Tibial artery (tissue), 4 donors: ENCODE measurements around the gene FNBP1.
"Not testable (repeated sequence)": the region's sequence is repeated elsewhere in the genome, so short reads cannot be mapped to it uniquely, and the experiment has no call there.

Experiments used
- DNase-seq, 2 donors: peaks; one replicate each; pipeline ENCODE4 v3.0.0-alpha.2; 2019
- H3K27ac ChIP-seq, 2 donors: fragments of 200-600 bp; sonication (generic) in 1 of 2; 1 replicate in 1 of 2; 2 replicates in 1 of 2; pipeline ENCODE4 v1.5.1; 2018 to 2019; ENCODE audit warnings: mild to moderate bottlenecking in 1 of 2
- H3K27me3 ChIP-seq, 2 donors: fragments of 200-600 bp; sonication (generic) in 1 of 2; one replicate each; pipeline versions ENCODE4 v1.5.1 to v1.6.0; 2016 to 2019
- H3K36me3 ChIP-seq, 3 donors: fragments of 200-600 bp; sonication (generic) in 2 of 3; one replicate each; pipeline ENCODE4 v1.5.1; 2016 to 2019; ENCODE audit warnings: mild to moderate bottlenecking in 2 of 3
- H3K4me1 ChIP-seq, 4 donors: fragments of 200-600 bp; sonication (generic) in 2 of 4; 1 replicate in 3 of 4; 2 replicates in 1 of 4; pipeline ENCODE4 v1.5.1; 2016 to 2019
- H3K4me3 ChIP-seq, 2 donors: fragments of 200-600 bp; sonication (generic) in 1 of 2; 1 replicate in 1 of 2; 2 replicates in 1 of 2; pipeline ENCODE4 v1.5.1; 2018 to 2019; ENCODE audit warnings: mild to moderate bottlenecking in 2 of 2
- H3K9me3 ChIP-seq, 3 donors: fragments of 200-600 bp; sonication (generic) in 1 of 3; one replicate each; pipeline ENCODE4 v1.5.1; 2016 to 2019
- CTCF ChIP-seq, 2 experiments: fragments of 200-600 bp in 1 of 2; fragments of 450-650 bp in 1 of 2; IDR thresholded peaks; one replicate each; pipeline ENCODE4 v1.5.1; 2017 to 2019; ENCODE audit warnings: antibody characterized with exemption in 2 of 2, mild to moderate bottlenecking in 1 of 2, moderate library complexity in 1 of 2
- intact Hi-C: fragments of 100-400 bp; cut with DNase I; formaldehyde crosslinking; loops from one replicate; pipeline ENCODE4 v1.15.0; 2023; ENCODE audit warnings: low total_unique reads

The FNBP1 gene

DNA sequence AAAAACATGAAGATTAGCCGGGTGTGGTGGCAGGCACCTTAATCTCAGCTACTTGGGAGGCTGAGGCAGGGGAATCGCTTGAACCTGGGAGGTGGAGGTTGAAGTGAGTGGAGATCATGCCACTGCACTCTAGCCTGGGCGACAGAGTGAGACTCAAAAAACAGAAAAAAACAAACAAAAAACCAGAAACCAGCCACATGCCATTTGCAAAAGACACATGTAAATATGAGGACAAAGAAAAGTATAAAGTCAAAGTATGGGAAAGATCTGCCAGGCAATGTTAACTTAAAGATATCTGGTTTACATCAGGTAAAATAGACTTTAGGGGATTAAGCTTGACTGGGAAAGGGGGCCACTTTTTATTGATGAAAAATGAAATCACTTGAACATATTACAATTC, 90.7 kb downstream of the FNBP1 start:
- H3K4me1 ChIP-seq = peaks cover 0 to 38% (median 4%) of the 10 kb centered on the region in 4 donors
- no peak overlapping the region for H3K4me3 ChIP-seq
- H3K27ac ChIP-seq = no peak overlapping the region
- intact Hi-C loops = no loop called here
- H3K36me3 ChIP-seq = peaks cover 8 to 28% (median 23%) of the 10 kb centered on the region in 3 donors
- no peaks in the 10 kb centered on the region for H3K9me3 ChIP-seq
- no peak for DNase-seq
- no peaks in the 10 kb centered on the region for H3K27me3 ChIP-seq
- TF ChIP-seq CTCF (IDR thresholded peaks at IDR 0.05) = no peak

GRCh38 chr9:129949821-129950220, 93.2 kb downstream of the FNBP1 start:
- Histone ChIP-seq H3K4me1 (peaks cover 0 to 57% (median 14%) of the 10 kb centered on the region in 4 donors), H3K27ac (peak overlapping the region; percentile 45 to 65), H3K27me3 (no peaks in the 10 kb centered on the region), H3K36me3 (peaks cover 6 to 12% (median 8%) of the 10 kb centered on the region in 3 donors), H3K4me3 (no peak overlapping the region), H3K9me3 (no peaks in the 10 kb centered on the region)
- intact Hi-C loops = loop anchor here (10.0 kb wide), 2 partner anchors 65 to 75 kb away; no protein-coding TSS in a partner anchor
- no peak for TF ChIP-seq CTCF (IDR thresholded peaks at IDR 0.05)
- no peak for DNase-seq

DNA sequence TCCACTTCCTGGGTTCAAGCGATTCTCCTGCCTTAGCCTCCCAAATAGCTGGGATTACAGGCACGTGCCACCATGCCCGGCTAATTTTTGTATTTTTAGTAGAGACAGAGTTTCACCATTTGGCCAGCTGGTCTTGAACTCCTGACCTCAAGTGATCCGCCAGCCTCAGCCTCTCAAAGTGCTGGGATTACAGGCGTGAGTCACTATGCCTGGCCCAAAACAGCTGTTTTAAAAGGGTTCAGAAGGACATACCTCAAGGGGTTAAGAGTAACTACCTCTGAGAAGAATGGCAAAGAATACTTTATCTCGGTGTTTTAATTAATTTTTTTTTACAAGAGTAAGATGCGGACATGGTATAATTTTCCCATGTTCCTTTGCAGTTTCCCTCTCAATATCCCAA, 94.4 kb downstream of the FNBP1 start:
- not testable (repeated sequence) for H3K4me3 ChIP-seq, H3K27me3 ChIP-seq, DNase-seq, H3K9me3 ChIP-seq
- Histone ChIP-seq H3K36me3 (peaks cover 6 to 12% (median 8%) of the 10 kb centered on the region in 3 donors), H3K27ac (peak overlapping the region; percentile 45 to 65), H3K4me1 (peaks cover 0 to 66% (median 17%) of the 10 kb centered on the region in 4 donors)
- intact Hi-C loops = loop anchor here (10.0 kb wide), 2 partner anchors 64 to 76 kb away; no protein-coding TSS in a partner anchor

DNA sequence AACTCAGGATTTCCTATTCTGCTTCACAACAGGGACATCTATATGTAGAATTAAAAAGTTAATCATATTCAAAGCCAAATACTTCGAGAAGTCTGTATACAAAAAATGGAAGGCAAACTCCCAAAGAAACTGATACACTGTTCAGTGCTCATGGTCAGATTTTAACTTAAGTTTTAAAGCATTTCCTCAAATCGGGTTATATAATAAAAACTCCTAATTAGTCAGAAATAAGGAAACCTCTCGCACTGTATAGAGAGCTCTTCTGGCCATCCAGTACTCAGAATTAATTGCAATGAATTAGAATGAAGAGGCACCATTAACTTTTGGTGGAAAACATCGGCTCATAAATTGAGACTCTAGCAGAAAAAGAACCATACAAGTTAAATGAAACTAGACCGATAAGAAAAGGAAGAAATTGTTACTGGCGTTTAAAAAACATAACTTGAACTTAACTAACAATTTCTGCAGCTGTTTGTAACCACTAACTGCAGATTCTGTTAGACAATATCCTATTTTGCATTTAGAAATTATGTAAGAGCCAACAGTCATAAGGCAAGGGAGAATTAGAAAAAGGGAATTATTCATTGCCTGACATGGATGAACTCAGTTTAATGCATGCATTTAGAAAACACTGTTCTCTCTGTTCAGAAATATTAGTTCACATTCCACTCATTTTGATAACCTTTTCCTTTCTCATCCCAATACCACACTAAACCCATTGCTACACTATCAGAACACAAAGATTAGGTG, 96.6 kb downstream of the FNBP1 start:
- H3K9me3 ChIP-seq = peaks cover 0 to 7% (median 0%) of the 10 kb centered on the region in 3 donors
- intact Hi-C loops = loop anchor here (10.0 kb wide), 2 partner anchors 62 to 78 kb away; no protein-coding TSS in a partner anchor
- H3K4me1 ChIP-seq = peaks cover 0 to 66% (median 17%) of the 10 kb centered on the region in 4 donors
- no peak for DNase-seq
- no peak for TF ChIP-seq CTCF (IDR thresholded peaks at IDR 0.05)
- peak overlapping the region in 1 of 2 donors; percentile 66 for H3K27ac ChIP-seq
- H3K27me3 ChIP-seq = no peaks in the 10 kb centered on the region
- H3K36me3 ChIP-seq = peaks cover 4 to 14% (median 8%) of the 10 kb centered on the region in 3 donors
- H3K4me3 ChIP-seq = no peak overlapping the region

DNA sequence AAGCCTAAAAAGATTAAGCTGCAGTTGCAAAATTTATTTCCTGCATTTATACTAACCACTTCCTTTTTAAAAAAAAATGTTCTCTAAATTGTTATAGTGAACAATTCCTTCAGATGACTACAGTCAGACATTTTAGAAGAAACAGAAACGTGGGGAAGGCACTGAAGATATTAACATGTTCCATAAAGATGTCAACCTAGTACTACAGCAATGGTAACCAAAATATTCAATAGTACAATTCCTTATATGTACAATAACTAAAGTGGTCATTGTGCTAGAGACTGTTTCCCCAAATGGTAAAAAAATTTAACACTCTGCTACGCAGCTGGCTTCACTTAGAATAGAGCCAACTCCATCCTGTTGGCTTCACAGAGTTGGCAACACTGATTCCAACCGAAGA, 97.7 kb downstream of the FNBP1 start:
- TF ChIP-seq CTCF (IDR thresholded peaks at IDR 0.05) = no peak
- H3K4me3 ChIP-seq = no peak overlapping the region
- H3K27ac ChIP-seq = peak overlapping the region; percentile 41 to 66
- peaks cover 0 to 7% (median 0%) of the 10 kb centered on the region in 3 donors for H3K9me3 ChIP-seq
- peaks cover 4 to 14% (median 8%) of the 10 kb centered on the region in 3 donors for H3K36me3 ChIP-seq
- no peaks in the 10 kb centered on the region for H3K27me3 ChIP-seq
- DNase-seq = no peak
- peaks cover 0 to 58% (median 17%) of the 10 kb centered on the region in 4 donors for H3K4me1 ChIP-seq
- intact Hi-C loops = loop anchor here (10.0 kb wide), 2 partner anchors 61 to 79 kb away; no protein-coding TSS in a partner anchor

- no peak for TF ChIP-seq CTCF (IDR thresholded peaks at IDR 0.05)
- Histone ChIP-seq H3K27ac (peak overlapping the region; percentile 41 to 66), H3K27me3 (no peaks in the 10 kb centered on the region), H3K36me3 (peaks cover 4 to 14% (median 8%) of the 10 kb centered on the region in 3 donors), H3K4me3 (no peak overlapping the region), H3K4me1 (peaks cover 0 to 51% (median 14%) of the 10 kb centered on the region in 4 donors), H3K9me3 (peaks cover 0 to 7% (median 0%) of the 10 kb centered on the region in 3 donors)
- intact Hi-C loops = loop anchor here (10.0 kb wide), 2 partner anchors 60 to 80 kb away; no protein-coding TSS in a partner anchor
- no peak for DNase-seq
These were observed 98.4 kb downstream of the FNBP1 start for GRCh38 chr9:129944506-129945116.
